ENCODE measurements around the gene SLC14A1. TPM values are rescaled to one million over a fixed set of nuclear protein-coding genes. Genes with fewer than 3 reads are reported as not detected.

The SLC14A1 gene
- total and polyA plus RNA-seq, 2 of the 8 experiments (the other 6 are each of a cell fraction or from before 2014, with no cell fraction given): 0.18 TPM; not detected in 1

DNA sequence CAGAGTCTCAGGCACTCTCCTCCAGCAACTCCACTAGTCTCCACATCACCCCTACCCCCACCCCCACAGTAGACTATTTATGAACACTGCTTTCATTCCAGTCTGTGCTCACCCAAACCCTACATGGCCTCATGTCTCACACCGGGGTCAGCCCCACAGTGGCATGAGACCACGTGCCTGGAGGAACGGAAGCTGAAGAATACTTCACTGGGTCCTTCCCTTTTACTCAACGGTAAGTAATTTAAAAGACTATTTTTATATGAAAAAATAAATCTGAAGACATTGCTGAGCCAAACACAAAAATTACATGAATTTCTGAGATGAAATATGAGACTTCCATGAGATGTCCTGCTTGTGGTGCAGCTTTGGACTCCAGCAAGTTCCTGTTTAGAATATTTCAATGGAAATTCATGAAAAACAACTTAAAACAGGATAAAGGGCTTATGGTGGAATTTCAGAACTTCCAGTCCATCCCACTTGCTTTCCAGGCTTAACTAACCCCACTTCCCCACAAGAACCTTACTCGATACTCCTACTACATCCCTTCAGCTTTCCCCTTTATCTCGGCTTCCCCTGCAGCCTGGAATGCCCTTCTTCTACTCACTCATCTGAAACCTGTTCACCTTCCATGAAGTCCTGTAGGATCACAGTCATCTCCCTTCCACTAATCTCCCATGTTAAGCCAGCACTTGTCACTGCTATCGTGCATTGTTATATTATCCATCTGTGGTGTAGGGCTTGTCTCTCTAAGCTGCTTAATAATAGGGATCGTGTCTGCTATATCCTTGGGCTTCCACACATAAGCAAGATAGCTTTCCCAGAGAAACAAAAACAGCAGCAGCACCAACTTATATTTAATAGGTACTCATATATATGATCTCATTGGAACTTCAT is 47.9 kb downstream of the SLC14A1 start:
- Histone ChIP-seq H3K79me1 (ENCODE audit: low read depth, low read length) (no peaks in the 10 kb centered on the region), H3K27ac (ENCODE audit: low read depth, low read length) (no peak overlapping the region), H2AK5ac (ENCODE audit: low read depth, low read length) (no peak overlapping the region), H3K4ac (replicated peaks; ENCODE audit: insufficient read length, low read depth, low read length) (no peak overlapping the region), H2BK15ac (ENCODE audit: low read length) (no peak overlapping the region), H2BK5ac (ENCODE audit: low read depth, low read length) (no peak overlapping the region), H3K23me2 (ENCODE audit: low read depth, low read length) (peaks cover 6% of the 10 kb centered on the region; the same call in 1 of the 2 replicates), H2BK120ac (replicated peaks; ENCODE audit: low read depth, low read length) (no peak overlapping the region), H3K4me1 (replicated peaks in 1 of 4; ENCODE audit: control insufficient read depth in 3 of 4, insufficient read depth in 4 of 4, low read length in 3 of 4) (no peaks in the 10 kb centered on the region), H2BK12ac (ENCODE audit: low read depth, low read length) (no peak overlapping the region), H3K36me3 (ENCODE audit: control insufficient read depth in 2 of 4, insufficient read depth in 4 of 4, low read length in 3 of 4) (no peaks in the 10 kb centered on the region), H3K18ac (ENCODE audit: extremely low read depth, low read length) (no peak overlapping the region), H3K4me3 (ENCODE audit: extremely low read depth in 1 of 4, insufficient read depth in 2 of 4, low read depth in 3 of 4, low read length in 4 of 4) (no peak overlapping the region), H3K56ac (replicated peaks; ENCODE audit: insufficient read length, low read depth, low read length) (no peak overlapping the region), H3K9me3 (ENCODE audit: insufficient read depth in 2 of 2, low read depth in 1 of 2, low read length in 1 of 2) (no peaks in the 10 kb centered on the region), H4K91ac (replicated peaks; ENCODE audit: insufficient read length, low read length) (no peak overlapping the region), H3K79me2 (ENCODE audit: control insufficient read depth in 1 of 2, insufficient read depth in 2 of 2, low read length in 2 of 2) (no peaks in the 10 kb centered on the region), H2AFZ (ENCODE audit: low read length) (no peak overlapping the region), H4K5ac (ENCODE audit: insufficient read length, low read depth, low read length) (no peak overlapping the region), H4K20me1 (replicated peaks in 1 of 2; ENCODE audit: control insufficient read depth in 1 of 2, insufficient read depth in 2 of 2, low read length in 2 of 2) (no peaks in the 10 kb centered on the region), H3K23ac (ENCODE audit: insufficient read length) (no peak overlapping the region), H2BK20ac (ENCODE audit: low read length) (no peak overlapping the region), H3K9ac (replicated peaks in 1 of 4; ENCODE audit: extremely low read depth in 1 of 4, low read depth in 3 of 4, low read length in 3 of 4) (no peak overlapping the region), H3K14ac (ENCODE audit: insufficient read length) (no peak overlapping the region), H3K4me2 (ENCODE audit: insufficient read depth in 1 of 2, low read depth in 2 of 2, low read length in 2 of 2) (no peak overlapping the region), H4K8ac (ENCODE audit: extremely low read depth, insufficient read depth, low read length) (no peak overlapping the region), H3K27me3 (replicated peaks in 1 of 4; ENCODE audit: control insufficient read depth in 3 of 4, extremely low read depth in 1 of 4, insufficient read depth in 3 of 4, low read length in 3 of 4) (no peaks in the 10 kb centered on the region; a peak in 2 of 7 replicates)
- ChIA-PET CTCF (ENCODE audit: partially characterized antibody) (interaction anchor here (0.7 to 0.9 kb wide), 2 partner anchors 13 to 16 kb away, joined by 3 to 4 read pairs; no protein-coding TSS in a partner anchor), POLR2A (ENCODE audit: partially characterized antibody) (interaction anchor here (0.8 to 0.9 kb wide), 2 partner anchors 10 to 18 kb away, joined by 3 read pairs; no protein-coding TSS in a partner anchor)
- 95% methylated on average over 8 of the region's 8 CpGs; no CpG with 5 or more reads in 1 of the 2 experiments for WGBS, 2 experiments (ENCODE audit: extremely low coverage in 1 of 2, insufficient coverage in 1 of 2, insufficient read length in 1 of 2, insufficient replicate concordance in 2 of 2, low coverage in 1 of 2, low lambda C conversion rate in 2 of 2, missing lambda C conversion rate in 1 of 2)
- FAIRE-seq: no peak
- no peak for DNase-seq (ENCODE audit: low read depth in 1 of 2, low spot score in 2 of 2)
- TF ChIP-seq, protein P1, sequence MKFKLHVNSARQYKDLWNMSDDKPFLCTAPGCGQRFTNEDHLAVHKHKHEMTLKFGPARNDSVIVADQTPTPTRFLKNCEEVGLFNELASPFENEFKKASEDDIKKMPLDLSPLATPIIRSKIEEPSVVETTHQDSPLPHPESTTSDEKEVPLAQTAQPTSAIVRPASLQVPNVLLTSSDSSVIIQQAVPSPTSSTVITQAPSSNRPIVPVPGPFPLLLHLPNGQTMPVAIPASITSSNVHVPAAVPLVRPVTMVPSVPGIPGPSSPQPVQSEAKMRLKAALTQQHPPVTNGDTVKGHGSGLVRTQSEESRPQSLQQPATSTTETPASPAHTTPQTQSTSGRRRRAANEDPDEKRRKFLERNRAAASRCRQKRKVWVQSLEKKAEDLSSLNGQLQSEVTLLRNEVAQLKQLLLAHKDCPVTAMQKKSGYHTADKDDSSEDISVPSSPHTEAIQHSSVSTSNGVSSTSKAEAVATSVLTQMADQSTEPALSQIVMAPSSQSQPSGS (IDR thresholded peaks at IDR 0.05; ENCODE audit: low read length): no peak
- TF ChIP-seq SIX5 (IDR thresholded peaks at IDR 0.05; ENCODE audit: low read depth, low read length): no peak
- no peak for TF ChIP-seq EP300 (IDR thresholded peaks at IDR 0.05; ENCODE audit: borderline replicate concordance in 1 of 2, low read depth in 2 of 2, low read length in 2 of 2)
- no peak for TF ChIP-seq SAP30 (IDR thresholded peaks at IDR 0.05; ENCODE audit: insufficient read depth, insufficient replicate concordance, low read length)
- TF ChIP-seq HDAC2 (IDR thresholded peaks at IDR 0.05; ENCODE audit: borderline replicate concordance in 1 of 2, low read depth in 2 of 2, low read length in 2 of 2): no peak
- TF ChIP-seq HDAC6 (IDR thresholded peaks at IDR 0.05; ENCODE audit: low read depth, low read length): no peak
- no peak for TF ChIP-seq GTF2F1 (IDR thresholded peaks at IDR 0.05; ENCODE audit: borderline replicate concordance, low read depth, low read length)
- no peak for TF ChIP-seq JUN (IDR thresholded peaks at IDR 0.05; ENCODE audit: low read depth, low read length)
